GM18517 (cell line): ENCODE measurements around the gene GRID2.

Experiments
- ATAC-seq: cut with Tn5 transposase; IDR thresholded peaks from one replicate; pipeline ENCODE4 v1.9.1; 2021; ENCODE audit warnings: mild to moderate bottlenecking, moderate library complexity; ENCODE audit not compliant: unreplicated experiment

GRID2 gene

DNA sequence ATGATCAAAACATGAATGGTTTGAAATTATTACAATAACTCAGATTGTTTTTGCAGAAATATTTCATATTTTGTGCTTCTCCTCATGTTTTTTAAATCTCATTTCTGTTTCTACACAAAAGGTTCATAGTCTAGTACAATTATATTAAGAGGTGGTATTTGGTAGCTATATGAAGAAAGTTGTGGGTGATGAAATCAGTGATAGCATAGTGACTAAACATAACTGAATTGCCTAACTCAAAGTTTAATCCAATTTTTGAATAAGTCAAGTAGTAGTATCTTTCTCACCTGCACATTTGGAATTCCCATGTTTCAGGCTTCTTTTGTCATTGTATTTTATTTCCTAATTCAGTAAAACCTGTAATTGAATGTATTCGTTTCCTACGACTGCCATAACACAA, 648.7 kb downstream of the GRID2 start:
- no peak for ATAC-seq

GRCh38 chr4:92952897-92953296, 649.1 kb downstream of the GRID2 start:
- no peak for ATAC-seq

DNA sequence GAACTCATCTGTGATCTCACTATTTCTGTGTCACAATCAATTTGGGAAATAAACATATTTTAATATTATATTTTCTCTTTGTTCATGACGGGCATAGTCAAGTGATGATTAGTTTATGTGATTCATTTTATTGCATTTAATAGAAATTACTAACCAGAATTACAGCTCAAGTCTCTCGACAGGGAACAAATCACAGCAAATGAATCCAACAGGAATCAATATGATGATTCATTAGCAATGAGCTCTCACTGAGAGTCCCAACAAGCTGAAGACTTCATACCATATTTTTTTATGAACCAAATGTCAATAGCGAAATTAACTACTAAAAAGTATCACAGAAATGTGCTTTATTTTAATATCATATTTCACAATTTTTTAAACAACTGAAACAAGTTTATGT, 649.7 kb downstream of the GRID2 start:
- ATAC-seq = no peak

DNA sequence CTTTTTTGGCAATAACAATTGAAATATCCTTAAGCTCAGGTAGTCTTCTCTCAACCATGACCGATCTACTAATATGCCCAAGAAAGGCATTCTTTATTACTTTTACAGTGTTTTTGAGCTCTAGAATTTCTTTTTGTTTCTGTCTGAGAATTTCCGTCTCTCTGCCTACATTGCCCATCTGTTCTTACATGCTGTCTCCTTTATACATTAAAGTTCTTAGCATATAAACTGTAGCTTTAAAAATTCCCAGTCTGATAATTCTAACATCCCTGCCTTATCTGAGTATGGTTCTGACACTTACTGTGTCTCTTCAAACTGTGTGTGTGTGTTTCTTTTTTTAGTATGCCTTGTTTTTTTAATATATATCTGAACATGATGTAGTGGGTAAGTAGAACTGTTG, 658.1 kb downstream of the GRID2 start:
- ATAC-seq = no peak

DNA sequence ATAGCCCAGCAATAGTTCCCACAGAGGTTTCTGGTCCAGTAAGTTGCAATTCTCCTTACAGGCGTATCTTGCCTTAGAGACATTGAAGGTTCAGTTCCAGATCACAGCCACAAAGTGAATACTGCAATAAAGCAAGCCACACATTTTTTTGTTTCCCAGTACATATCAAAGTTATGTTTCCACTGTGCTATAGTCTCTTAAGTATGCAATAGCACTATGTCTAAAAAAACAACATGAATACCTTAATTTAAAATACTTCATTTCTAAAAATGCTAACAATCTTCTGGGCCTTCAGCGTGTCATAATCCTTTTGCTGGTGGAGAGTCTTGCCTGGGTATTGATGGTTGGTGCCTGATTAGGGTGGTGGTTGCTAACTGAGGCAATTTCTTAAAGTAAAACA, 659.1 kb downstream of the GRID2 start:
- ATAC-seq = no peak

GRCh38 chr4:92968556-92968955, 664.8 kb downstream of the GRID2 start:
- no peak for ATAC-seq

- no peak for ATAC-seq
These were observed 665.2 kb downstream of the GRID2 start for GRCh38 chr4:92968996-92969395.

DNA sequence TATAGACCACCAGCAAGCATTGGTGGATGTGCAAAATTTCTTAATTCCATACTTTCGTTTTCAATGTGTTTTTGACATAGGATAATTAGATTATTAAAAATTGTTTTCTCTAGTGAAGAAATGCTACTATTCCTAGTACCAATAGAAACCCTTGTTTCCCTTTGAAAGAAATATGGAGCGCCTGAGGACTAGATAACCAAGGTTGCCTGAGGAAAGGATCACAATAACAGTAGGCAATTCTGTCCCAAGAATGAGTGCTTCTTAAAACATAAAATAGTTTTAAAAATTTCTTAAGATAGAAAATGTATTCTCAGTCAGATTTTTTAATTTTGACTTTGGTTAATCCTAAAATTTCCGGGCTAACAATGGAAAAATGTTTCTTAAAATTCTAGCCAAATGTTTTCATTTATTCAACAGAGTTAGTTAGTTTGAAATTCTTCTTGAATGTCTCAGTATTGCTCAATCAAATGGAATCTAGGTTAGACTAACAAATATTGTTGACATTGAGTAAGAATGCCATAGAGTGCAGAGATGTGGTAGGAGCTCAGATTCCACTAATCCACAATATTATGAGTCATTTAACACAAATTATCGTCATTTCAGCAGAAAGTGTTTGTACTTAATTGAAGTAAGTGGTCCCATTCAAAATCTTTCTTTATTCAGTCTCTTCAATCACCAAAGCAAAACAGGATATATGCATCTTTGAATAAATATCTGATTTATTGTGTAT, 666.0 kb downstream of the GRID2 start:
- no peak for ATAC-seq

DNA sequence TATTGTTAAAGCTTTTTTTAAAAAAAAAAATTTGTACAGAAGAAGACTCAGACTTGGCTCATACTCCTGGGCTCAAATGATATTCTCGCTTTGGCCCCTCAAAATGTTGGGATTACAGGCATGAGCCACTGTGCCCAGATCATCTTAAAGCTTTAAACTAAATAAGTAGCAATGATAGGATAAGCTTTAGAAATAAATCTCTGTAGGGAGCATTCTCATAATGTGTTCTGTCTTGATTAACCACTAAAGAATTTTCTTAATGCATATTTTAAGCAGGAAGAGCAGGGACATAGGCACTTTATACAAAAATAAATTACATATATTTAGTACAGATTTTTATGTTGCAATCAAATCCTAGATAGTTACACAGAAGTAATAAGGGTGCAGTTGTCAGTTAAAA, 667.2 kb downstream of the GRID2 start:
- no peak for ATAC-seq

DNA sequence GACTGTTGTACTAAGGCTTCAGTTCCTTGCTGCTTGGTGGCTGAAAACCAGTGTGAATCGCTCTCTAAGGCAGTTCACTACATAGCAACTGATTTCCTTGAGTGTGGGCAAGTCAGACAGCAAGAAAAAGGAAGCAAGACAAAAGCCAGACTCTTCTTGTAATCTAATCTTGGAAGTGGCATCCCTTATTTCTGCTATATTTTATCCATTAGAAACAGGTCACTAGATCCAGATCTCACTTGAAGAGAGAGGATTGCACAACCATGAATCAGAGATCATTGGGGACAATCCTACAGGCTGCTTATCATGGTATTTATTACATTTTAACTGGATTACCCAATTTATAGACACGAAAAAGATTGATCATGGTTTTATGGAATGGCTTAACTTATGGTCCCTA, 684.5 kb downstream of the GRID2 start:
- ATAC-seq = no peak

- ATAC-seq = no peak
These were observed 689.0 kb downstream of the GRID2 start for GRCh38 chr4:92992758-92993157.

DNA sequence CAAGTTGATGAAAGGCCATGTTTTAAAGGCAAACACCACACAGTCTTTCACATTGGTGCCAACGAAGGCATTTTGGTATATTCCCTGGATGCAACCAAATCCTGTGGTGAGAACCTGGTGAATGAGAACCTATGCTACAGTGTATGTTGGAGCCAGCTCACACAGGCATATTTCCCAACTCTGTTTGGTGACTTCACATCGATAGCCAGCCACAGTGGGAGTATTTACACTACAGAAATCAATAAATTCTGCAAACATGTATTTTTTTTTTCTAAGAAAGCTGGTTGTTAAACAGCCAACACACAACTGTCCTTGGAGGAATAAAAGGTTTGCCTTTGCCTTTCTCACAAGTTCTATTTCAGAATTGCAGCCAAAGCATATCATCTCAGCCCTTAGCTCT, 691.0 kb downstream of the GRID2 start:
- ATAC-seq = no peak

DNA sequence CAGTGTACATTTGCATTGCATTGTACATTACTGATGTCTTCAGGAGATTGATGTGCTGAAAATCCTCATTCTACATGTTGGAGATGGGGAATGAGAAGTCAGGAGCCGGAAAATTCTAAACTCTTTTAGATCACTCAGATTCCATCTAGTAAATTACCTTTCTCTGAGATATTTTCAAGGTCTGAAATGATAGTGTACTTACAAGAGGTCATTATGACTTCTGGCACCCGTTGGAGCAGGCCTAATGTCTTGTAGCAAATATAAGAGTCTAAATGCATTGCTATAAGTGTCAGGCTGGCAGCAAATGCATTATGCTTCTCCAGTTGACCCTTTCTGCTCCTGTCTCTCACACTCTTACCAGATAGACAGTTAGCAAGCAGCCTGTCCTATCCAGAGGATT, 692.8 kb downstream of the GRID2 start:
- ATAC-seq = no peak

DNA sequence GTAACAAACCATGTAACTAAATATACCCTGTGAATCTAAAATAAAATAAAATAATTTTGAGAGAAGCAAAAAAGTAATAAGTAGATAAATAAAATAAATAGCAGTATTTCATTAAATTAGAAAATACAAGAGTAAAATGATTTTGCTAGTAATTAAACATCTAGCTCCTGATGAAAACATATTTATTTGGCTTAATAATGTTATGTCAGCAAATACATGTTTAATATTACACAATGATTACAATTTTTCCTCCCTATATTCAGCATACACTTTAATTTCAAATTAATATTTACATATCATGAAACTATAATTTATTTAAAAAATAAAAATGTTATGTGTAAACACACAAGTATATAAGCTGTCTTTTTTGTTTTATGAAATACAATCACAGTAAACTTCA, 697.1 kb downstream of the GRID2 start:
- no peak for ATAC-seq

DNA sequence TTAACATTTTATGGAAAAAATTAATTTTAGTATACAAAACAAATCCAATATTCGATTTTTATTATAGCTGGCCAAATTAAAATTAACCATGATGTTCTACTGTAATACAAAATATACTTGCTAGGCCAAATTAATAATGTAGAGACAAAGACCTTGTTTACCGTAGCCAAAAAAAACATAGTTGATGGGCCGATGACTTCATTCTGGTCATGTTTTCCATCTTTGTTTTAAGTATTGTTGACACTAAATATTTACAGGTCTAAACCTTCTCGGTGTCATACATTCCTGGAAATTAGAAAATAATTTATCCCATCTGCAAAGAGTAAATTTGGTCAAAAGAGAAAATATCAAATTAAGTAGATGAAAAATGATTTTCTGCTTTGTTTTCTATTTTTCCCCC, 698.5 kb downstream of the GRID2 start:
- ATAC-seq = no peak

DNA sequence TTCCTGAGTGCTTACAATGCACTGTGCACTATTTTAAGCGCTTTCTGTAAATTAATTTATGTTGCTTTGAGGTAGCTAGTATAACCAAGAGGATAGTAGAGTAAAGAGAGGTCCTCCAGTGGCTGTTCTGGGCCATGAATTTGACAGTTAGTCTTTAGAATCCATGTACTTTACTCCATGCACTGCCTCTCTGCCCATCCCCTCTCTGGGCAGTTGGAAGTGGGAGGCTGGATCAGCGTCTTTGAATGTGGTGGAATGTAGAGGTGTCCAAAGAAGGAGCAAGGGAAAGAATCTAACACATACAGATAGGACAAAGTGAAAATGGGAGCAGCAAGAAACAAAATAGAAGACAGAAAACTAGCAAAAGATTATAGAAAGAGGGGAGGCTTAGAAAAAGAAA, 712.6 kb downstream of the GRID2 start:
- no peak for ATAC-seq

DNA sequence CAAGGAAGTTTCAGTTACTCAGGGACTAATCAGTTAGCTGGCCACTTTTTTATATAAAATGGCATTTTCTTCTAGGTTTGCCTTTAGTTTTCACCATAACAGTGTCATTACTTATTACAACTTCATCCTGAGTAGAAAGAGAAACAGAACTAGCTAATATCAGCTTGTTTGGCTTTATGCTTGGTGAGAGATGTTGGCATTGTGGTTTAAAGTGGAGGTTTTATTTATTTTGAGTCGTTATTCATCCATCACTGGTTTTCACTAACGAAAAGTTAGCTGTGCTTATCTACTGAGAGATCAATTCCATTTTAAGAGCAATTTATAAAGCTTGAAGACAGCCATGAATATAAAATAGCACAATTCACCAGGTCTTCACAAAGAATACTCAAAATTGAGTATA, 714.5 kb downstream of the GRID2 start:
- no peak for ATAC-seq

DNA sequence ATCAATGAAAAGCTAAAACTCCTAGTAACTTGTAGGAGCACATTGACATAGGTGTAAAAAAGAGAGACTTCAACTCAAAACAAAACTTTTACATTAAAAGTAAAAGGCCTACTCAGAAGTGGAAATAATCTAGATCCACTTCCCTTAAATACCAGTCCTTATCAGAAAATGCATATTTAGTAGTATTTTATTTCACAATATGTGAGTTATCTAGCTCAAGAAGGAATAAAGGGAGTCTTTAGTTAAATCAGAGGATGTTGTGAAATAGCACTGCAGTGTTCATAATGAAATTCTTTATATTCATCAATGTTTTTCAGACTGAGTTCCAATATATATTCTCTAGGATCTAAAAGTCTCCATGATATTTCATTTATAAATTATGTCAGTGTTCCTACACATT, 715.0 kb downstream of the GRID2 start:
- ATAC-seq = no peak

- ATAC-seq = no peak
These were observed 726.0 kb downstream of the GRID2 start for GRCh38 chr4:93029769-93030168.

- ATAC-seq = no peak
These were observed 726.9 kb downstream of the GRID2 start for GRCh38 chr4:93030670-93031069.

GRCh38 chr4:93031431-93032098, 727.8 kb downstream of the GRID2 start:
- ATAC-seq = no peak

DNA sequence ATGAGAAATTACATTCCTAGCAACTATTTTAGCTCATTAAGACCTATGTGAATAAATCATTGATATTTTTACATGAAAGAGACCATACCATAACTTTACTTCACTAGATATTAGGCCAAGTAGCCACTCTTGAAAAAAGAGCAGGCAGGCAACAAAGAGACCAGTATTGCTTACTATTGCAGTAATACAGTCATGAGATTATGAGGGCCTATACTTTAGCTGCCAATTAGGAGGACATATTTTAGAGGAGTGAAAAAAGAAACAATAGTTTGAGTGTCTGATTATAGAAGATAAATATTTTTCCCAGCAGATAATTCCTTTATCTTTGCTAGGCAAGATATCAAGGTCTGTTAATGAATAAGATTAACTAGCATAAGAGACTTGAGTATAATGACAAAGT, 739.0 kb downstream of the GRID2 start:
- ATAC-seq = no peak

DNA sequence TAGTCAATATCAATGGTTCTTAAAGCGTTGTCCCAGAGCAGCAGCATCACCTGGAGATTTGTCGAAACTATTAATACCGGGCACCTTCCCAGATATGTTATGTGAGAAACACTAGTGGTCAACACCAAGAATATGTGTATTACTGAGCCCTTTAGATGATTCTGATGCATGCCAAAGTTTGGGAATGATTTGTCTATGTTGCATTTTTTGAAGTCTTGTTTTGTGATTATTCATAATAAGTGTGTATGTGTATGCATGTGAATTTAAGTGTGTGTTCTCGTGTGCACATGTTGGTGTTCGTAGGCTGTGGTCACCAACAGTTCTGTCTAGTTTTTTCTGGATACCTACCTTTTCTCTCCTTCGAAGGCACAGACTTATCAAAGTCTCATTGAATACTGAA, 749.4 kb downstream of the GRID2 start:
- no peak for ATAC-seq
